Measurements from ENCODE around the gene QRICH1.
A peak's percentile ranks its signal among the peaks of the same experiment; 100 is the strongest.

Gene QRICH1

GRCh38 chr3:49122886-49123545, 29.1 kb upstream of the QRICH1 start:
- H3K4me3 ChIP-seq (replicated peaks in 1 of 2; ENCODE audit: low read depth in 2 of 2, low read length in 2 of 2): no peak overlapping the region
- no peak for TF ChIP-seq CTCF (IDR thresholded peaks at IDR 0.05; ENCODE audit: low read depth, low read length)
- DNase-seq (ENCODE audit: low read depth in 2 of 2): no peak

GRCh38 chr3:49122451-49122850, 28.6 kb upstream of the QRICH1 start:
- no peak for TF ChIP-seq CTCF (IDR thresholded peaks at IDR 0.05; ENCODE audit: low read depth, low read length)
- DNase-seq (ENCODE audit: low read depth in 2 of 2): no peak
- no peak overlapping the region for H3K4me3 ChIP-seq (replicated peaks in 1 of 2; ENCODE audit: low read depth in 2 of 2, low read length in 2 of 2)

- TF ChIP-seq CTCF (IDR thresholded peaks at IDR 0.05; ENCODE audit: low read depth, low read length): no peak
- H3K4me3 ChIP-seq (replicated peaks in 1 of 2; ENCODE audit: low read depth in 2 of 2, low read length in 2 of 2): no peak overlapping the region
- no peak for DNase-seq (ENCODE audit: low read depth in 2 of 2)
Observed at GRCh38 chr3:49122022-49122421, 28.2 kb upstream of the QRICH1 start.

GRCh38 chr3:49121132-49121736, 27.4 kb upstream of the QRICH1 start:
- no peak for TF ChIP-seq CTCF (IDR thresholded peaks at IDR 0.05; ENCODE audit: low read depth, low read length)
- no peak for DNase-seq (ENCODE audit: low read depth in 2 of 2)
- peak overlapping the region in 1 of 2 donors; percentile 97 for H3K4me3 ChIP-seq (replicated peaks in 1 of 2; ENCODE audit: low read depth in 2 of 2, low read length in 2 of 2)

- peak; percentile 93 to 94 for DNase-seq (ENCODE audit: low read depth in 2 of 2)
- no peak for TF ChIP-seq CTCF (IDR thresholded peaks at IDR 0.05; ENCODE audit: low read depth, low read length)
- peak within 1 kb of the TSS; percentile 95 to 97 for H3K4me3 ChIP-seq (replicated peaks in 1 of 2; ENCODE audit: low read depth in 2 of 2, low read length in 2 of 2)
Observed at GRCh38 chr3:49120438-49121131, 26.7 kb upstream of the QRICH1 start, which contains the start of gene USP19. TSS of gene USP19 (minus strand) at chr3:49120823. CDS start at chr3:49119145, 1,678 bp downstream.

GRCh38 chr3:49120096-49120437, 26.2 kb upstream of the QRICH1 start:
- DNase-seq (ENCODE audit: low read depth in 2 of 2): no peak
- no peak for TF ChIP-seq CTCF (IDR thresholded peaks at IDR 0.05; ENCODE audit: low read depth, low read length)

More at GRCh38 chr3:49120096-49120437, 26.2 kb upstream of the QRICH1 start:
- peak overlapping the region; percentile 95 to 97 for H3K4me3 ChIP-seq (replicated peaks in 1 of 2; ENCODE audit: low read depth in 2 of 2, low read length in 2 of 2)
